H9 (cell line): ENCODE data around the gene SCGB3A2. TPM values are rescaled to one million over a fixed set of nuclear protein-coding genes. Genes with fewer than 3 reads are reported as not detected.

ENCODE experiments used
- DNase-seq: peaks from one replicate; pipeline ENCODE4 v3.0.0-alpha.2; 2017
- H2AFZ ChIP-seq: one replicate; pipeline ENCODE4 v1.6.1; 2013; ENCODE audit warnings: mild to moderate bottlenecking, low read length, control low read depth, moderate library complexity
- H2AK5ac ChIP-seq: 2 replicates; pipeline ENCODE4 v1.6.1; 2013; ENCODE audit warnings: low read length, control low read depth, mixed read lengths; ENCODE audit not compliant: insufficient read length
- H2BK120ac ChIP-seq: one replicate; pipeline ENCODE4 v1.6.1; 2013; ENCODE audit warnings: low read depth, mild to moderate bottlenecking, low read length, control low read depth, inconsistent platforms; ENCODE audit not compliant: poor library complexity, severe bottlenecking
- H2BK12ac ChIP-seq: 2 replicates; pipeline ENCODE4 v1.6.1; 2013; ENCODE audit warnings: low read length, control low read depth, mixed read lengths, low read depth; ENCODE audit not compliant: insufficient read length
- H2BK15ac ChIP-seq: 2 replicates; pipeline ENCODE4 v1.6.1; 2013; ENCODE audit warnings: low read depth, low read length, control low read depth
- H2BK20ac ChIP-seq: one replicate; pipeline ENCODE4 v1.6.1; 2013; ENCODE audit warnings: low read depth, mild to moderate bottlenecking, low read length, control low read depth, inconsistent platforms; ENCODE audit not compliant: poor library complexity, severe bottlenecking
- H2BK5ac ChIP-seq: 2 replicates; pipeline ENCODE4 v1.6.1; 2013; ENCODE audit warnings: low read length, control low read depth, mixed read lengths; ENCODE audit not compliant: insufficient read length
- H3K14ac ChIP-seq: 2 replicates; pipeline ENCODE4 v1.6.1; 2013; ENCODE audit warnings: low read length, control low read depth; ENCODE audit not compliant: insufficient read depth
- H3K18ac ChIP-seq: 2 replicates; pipeline ENCODE4 v1.6.1; 2013; ENCODE audit warnings: low read depth, mild to moderate bottlenecking, mixed read lengths, low read length, control low read depth; ENCODE audit not compliant: insufficient read length
- H3K23ac ChIP-seq: 2 replicates; pipeline ENCODE4 v1.6.1; 2013; ENCODE audit warnings: low read length, control low read depth, mixed read lengths, low read depth; ENCODE audit not compliant: insufficient read length
- H3K23me2 ChIP-seq: 2 replicates; pipeline ENCODE4 v1.6.1; 2013; ENCODE audit warnings: low read depth, mild to moderate bottlenecking, mixed read lengths, low read length, control low read depth; ENCODE audit not compliant: insufficient read length, poor library complexity, severe bottlenecking
- H3K27ac ChIP-seq: 2 replicates; pipeline ENCODE4 v1.5.1; 2013; ENCODE audit warnings: low read length, control low read depth, mixed read lengths, low read depth; ENCODE audit not compliant: insufficient read length
- H3K27me3 ChIP-seq: 2 replicates; pipeline ENCODE4 v1.6.1; 2013; ENCODE audit warnings: low read length, control low read depth, inconsistent platforms; ENCODE audit not compliant: insufficient read depth
- H3K4ac ChIP-seq: 2 replicates; pipeline ENCODE4 v1.6.1; 2013; ENCODE audit warnings: low read depth, mild to moderate bottlenecking, control low read depth, inconsistent platforms, low read length, moderate library complexity
- H3K4me1 ChIP-seq: 2 replicates; pipeline ENCODE4 v1.6.1; 2013; ENCODE audit warnings: low read length, control low read depth, inconsistent platforms; ENCODE audit not compliant: insufficient read depth
- H3K4me2 ChIP-seq: 2 replicates; pipeline ENCODE4 v1.6.1; 2013; ENCODE audit warnings: low read length, control low read depth, mixed read lengths; ENCODE audit not compliant: insufficient read length, insufficient read depth
- H3K56ac ChIP-seq: 2 replicates; pipeline ENCODE4 v1.6.1; 2013; ENCODE audit warnings: low read depth, mild to moderate bottlenecking, mixed read lengths, low read length, control low read depth; ENCODE audit not compliant: insufficient read length
- H3K79me1 ChIP-seq: 2 replicates; pipeline ENCODE4 v1.6.1; 2013; ENCODE audit warnings: low read depth, mild to moderate bottlenecking, moderate library complexity, low read length, control low read depth, inconsistent platforms; ENCODE audit not compliant: insufficient read depth, poor library complexity, severe bottlenecking
- H3K79me2 ChIP-seq: 2 replicates; pipeline ENCODE4 v1.6.1; 2013; ENCODE audit warnings: low read length, control low read depth, inconsistent platforms; ENCODE audit not compliant: insufficient read depth
- H3K9ac ChIP-seq: 2 replicates; pipeline ENCODE4 v1.6.1; 2013; ENCODE audit warnings: low read length, control low read depth, mixed read lengths; ENCODE audit not compliant: insufficient read length; ENCODE audit errors: extremely low read depth
- H3K9me3 ChIP-seq: one replicate; pipeline ENCODE4 v1.6.1; 2013; ENCODE audit warnings: low read depth, low read length, inconsistent platforms; ENCODE audit not compliant: control insufficient read depth
- H3T11ph ChIP-seq: one replicate; pipeline ENCODE4 v1.6.1; 2013; ENCODE audit warnings: mild to moderate bottlenecking, low read length, control low read depth, inconsistent platforms
- H4K20me1 ChIP-seq: one replicate; pipeline ENCODE4 v1.6.1; 2013; ENCODE audit not compliant: control insufficient read depth, insufficient read length, insufficient read depth
- H4K5ac ChIP-seq: 2 replicates; pipeline ENCODE4 v1.6.1; 2013; ENCODE audit warnings: low read depth, mild to moderate bottlenecking, mixed read lengths, low read length, control low read depth; ENCODE audit not compliant: insufficient read length
- H4K8ac ChIP-seq: replicated peaks from 2 replicates; pipeline ENCODE4 v1.6.1; 2013; ENCODE audit warnings: low read length, control low read depth, mixed read lengths, low read depth; ENCODE audit not compliant: insufficient read length
- H4K91ac ChIP-seq: 2 replicates; pipeline ENCODE4 v1.6.1; 2013; ENCODE audit warnings: low read depth, mild to moderate bottlenecking, moderate library complexity, mixed read lengths, low read length, control low read depth; ENCODE audit not compliant: insufficient read length
- H3K27ac Mint-ChIP-seq, 3 experiments: 2 replicates in 2 of 3; 3 replicates in 1 of 3; pipeline ENCODE4 v1.8.0; 2020 to 2021; ENCODE audit warnings: mixed read lengths in 3 of 3, mild to moderate bottlenecking in 1 of 3, moderate library complexity in 1 of 3
- H3K27me3 Mint-ChIP-seq: 2 replicates; pipeline ENCODE4 v1.8.0; 2021; ENCODE audit warnings: low read depth, mild to moderate bottlenecking, moderate library complexity, mixed read lengths
- H3K36me3 Mint-ChIP-seq, 3 experiments: 2 replicates in 2 of 3; 3 replicates in 1 of 3; pipeline ENCODE4 v1.8.0; 2020 to 2021; ENCODE audit warnings: low read depth in 3 of 3, mixed read lengths in 3 of 3; ENCODE audit not compliant: insufficient read depth in 1 of 3
- H3K4me1 Mint-ChIP-seq, 2 experiments: 2 replicates each; pipeline ENCODE4 v1.8.0; 2020; ENCODE audit warnings: mixed read lengths in 2 of 2
- H3K4me3 Mint-ChIP-seq, 2 experiments: 2 replicates in 1 of 2; 3 replicates in 1 of 2; pipeline ENCODE4 v1.8.0; 2020 to 2021; ENCODE audit warnings: mild to moderate bottlenecking in 2 of 2, mixed read lengths in 2 of 2, moderate library complexity in 1 of 2
- H3K9me3 Mint-ChIP-seq, 2 experiments: 2 replicates in 1 of 2; 3 replicates in 1 of 2; pipeline ENCODE4 v1.8.0; 2020; ENCODE audit warnings: mild to moderate bottlenecking in 2 of 2, mixed read lengths in 2 of 2, moderate library complexity in 1 of 2
- WGBS: extraction: QIAGEN DNeasy Blood & Tissue Kit; methylation state at CpG from one replicate; pipeline ENCODE4 v1.1.7; 2013; ENCODE audit warnings: missing lambda C conversion rate, low lambda C conversion rate, mixed read lengths; ENCODE audit not compliant: insufficient read length; ENCODE audit errors: extremely low coverage; 5-methylcytosine and 5-hydroxymethylcytosine counted together
- total RNA-seq: library from RNA; stranded (reverse); gene quantifications from 2 replicates; pipeline ENCODE4 v1.2.1, GENCODE V29; 2021
- TF ChIP-seq, protein P1 (sequence below): fragments of 200-600 bp; sonication (generic); conservative IDR thresholded peaks from 3 replicates; pipeline ENCODE4 v1.8.0; 2021; ENCODE audit warnings: antibody characterized with exemption, mild to moderate bottlenecking

Gene SCGB3A2
- total RNA-seq, 1 experiment from 2014 or later = 66.0 TPM

DNA sequence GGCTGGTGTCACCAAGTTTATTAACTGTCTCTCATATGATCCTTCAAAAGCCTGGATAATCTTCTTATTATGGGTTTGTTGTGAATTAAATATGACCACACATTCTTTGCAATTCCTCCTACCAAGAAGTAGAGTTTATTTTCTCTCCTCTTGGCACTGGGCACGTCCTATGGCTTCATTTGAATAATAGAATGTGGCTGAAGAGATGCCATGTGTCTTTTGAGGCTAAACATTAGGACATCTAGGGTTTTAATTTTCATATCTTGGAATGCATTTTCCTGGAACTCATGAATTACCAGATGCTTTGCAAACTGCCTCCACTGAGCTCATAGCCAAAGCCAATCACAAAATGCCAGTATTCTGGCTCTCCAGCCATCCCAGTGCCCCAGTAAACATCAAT lies 19.9 kb upstream of the SCGB3A2 start:
- H3K14ac ChIP-seq = no peak overlapping the region
- TF ChIP-seq, protein P1, sequence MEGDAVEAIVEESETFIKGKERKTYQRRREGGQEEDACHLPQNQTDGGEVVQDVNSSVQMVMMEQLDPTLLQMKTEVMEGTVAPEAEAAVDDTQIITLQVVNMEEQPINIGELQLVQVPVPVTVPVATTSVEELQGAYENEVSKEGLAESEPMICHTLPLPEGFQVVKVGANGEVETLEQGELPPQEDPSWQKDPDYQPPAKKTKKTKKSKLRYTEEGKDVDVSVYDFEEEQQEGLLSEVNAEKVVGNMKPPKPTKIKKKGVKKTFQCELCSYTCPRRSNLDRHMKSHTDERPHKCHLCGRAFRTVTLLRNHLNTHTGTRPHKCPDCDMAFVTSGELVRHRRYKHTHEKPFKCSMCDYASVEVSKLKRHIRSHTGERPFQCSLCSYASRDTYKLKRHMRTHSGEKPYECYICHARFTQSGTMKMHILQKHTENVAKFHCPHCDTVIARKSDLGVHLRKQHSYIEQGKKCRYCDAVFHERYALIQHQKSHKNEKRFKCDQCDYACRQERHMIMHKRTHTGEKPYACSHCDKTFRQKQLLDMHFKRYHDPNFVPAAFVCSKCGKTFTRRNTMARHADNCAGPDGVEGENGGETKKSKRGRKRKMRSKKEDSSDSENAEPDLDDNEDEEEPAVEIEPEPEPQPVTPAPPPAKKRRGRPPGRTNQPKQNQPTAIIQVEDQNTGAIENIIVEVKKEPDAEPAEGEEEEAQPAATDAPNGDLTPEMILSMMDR = no peak
- H2AFZ ChIP-seq = no peak overlapping the region
- peaks cover 0 to 13% (median 12%) of the 10 kb centered on the region in 3 experiments; a peak in 6 of 7 replicates for H3K36me3 Mint-ChIP-seq
- peaks cover 29 to 68% of the 10 kb centered on the region in 2 experiments for H3K4me1 Mint-ChIP-seq
- no peak overlapping the region for H3K18ac ChIP-seq
- peaks cover 8% of the 10 kb centered on the region; the same call in 1 of the 2 replicates for H3K4me1 ChIP-seq
- H4K8ac ChIP-seq = no peak overlapping the region
- H3K4me2 ChIP-seq = no peak overlapping the region
- no peaks in the 10 kb centered on the region for H3K27me3 ChIP-seq
- H3K27ac Mint-ChIP-seq = no peak overlapping the region
- H2AK5ac ChIP-seq = no peak overlapping the region
- H3K9ac ChIP-seq = no peak overlapping the region
- H3K23ac ChIP-seq = no peak overlapping the region
- H4K5ac ChIP-seq = no peak overlapping the region
- no peaks in the 10 kb centered on the region for H4K20me1 ChIP-seq
- H3T11ph ChIP-seq = no peak overlapping the region
- H2BK15ac ChIP-seq = no peak overlapping the region
- no peak overlapping the region for H4K91ac ChIP-seq
- no peaks in the 10 kb centered on the region for H3K23me2 ChIP-seq
- H3K9me3 Mint-ChIP-seq = no peaks in the 10 kb centered on the region; a peak in 1 of 5 replicates
- no peaks in the 10 kb centered on the region for H3K27me3 Mint-ChIP-seq
- H3K9me3 ChIP-seq = no peaks in the 10 kb centered on the region
- DNase-seq = no peak
- no peak overlapping the region for H3K27ac ChIP-seq
- H3K79me1 ChIP-seq = no peaks in the 10 kb centered on the region
- no peaks in the 10 kb centered on the region for H3K79me2 ChIP-seq
- H2BK12ac ChIP-seq = no peak overlapping the region
- H3K56ac ChIP-seq = no peak overlapping the region
- H3K4me3 Mint-ChIP-seq = no peak overlapping the region
- H2BK5ac ChIP-seq = no peak overlapping the region
- H2BK120ac ChIP-seq = no peak overlapping the region
- H2BK20ac ChIP-seq = no peak overlapping the region
- H3K4ac ChIP-seq = no peak overlapping the region
- WGBS = no CpG with 5 or more reads among the region's 1 CpG
